GM21423 (cell line): Measurements from ENCODE around the gene KLK10.
"Not testable (repeated sequence)": the region's sequence is repeated elsewhere in the genome, so short reads cannot be mapped to it uniquely, and the experiment has no call there.

Experiments used
- ATAC-seq: cut with Tn5 transposase; IDR thresholded peaks from one replicate; pipeline ENCODE4 v1.9.1; 2021; ENCODE audit warnings: mild to moderate bottlenecking, moderate library complexity; ENCODE audit not compliant: unreplicated experiment

Gene KLK10

GRCh38 chr19:50972795-50973376 is 46.6 kb downstream of the KLK10 start:
- no peak for ATAC-seq

- ATAC-seq = not testable (repeated sequence)
Measured at GRCh38 chr19:50969810-50970209, 49.7 kb downstream of the KLK10 start.

- ATAC-seq = no peak
Measured at GRCh38 chr19:50969413-50969760, 50.1 kb downstream of the KLK10 start, which contains the start of gene KLK6. Gene KLK6 (minus strand): TSS chr19:50969591. CDS start chr19:50968104, 1,487 bp downstream.

GRCh38 chr19:50968716-50969412 is 50.6 kb downstream of the KLK10 start:
- ATAC-seq = no peak

GRCh38 chr19:50967929-50968715 is 51.4 kb downstream of the KLK10 start:
- ATAC-seq = no peak

GRCh38 chr19:50964266-50964665 is 55.2 kb downstream of the KLK10 start:
- ATAC-seq = no peak

GRCh38 chr19:50963381-50963780 is 56.1 kb downstream of the KLK10 start:
- ATAC-seq = no peak
